22Rv1 (cell line): ENCODE results near the gene FBXO31.

Source experiments
- CTCF ChIP-seq: fragments of 450-650 bp; IDR thresholded peaks from 2 replicates; pipeline ENCODE4 v1.5.1; 2017; ENCODE audit warnings: mild to moderate bottlenecking
- ZFX ChIP-seq: fragments of 450-650 bp; IDR thresholded peaks from 2 replicates; pipeline ENCODE4 v1.6.1; 2017; ENCODE audit warnings: antibody characterized with exemption, borderline replicate concordance

DNA sequence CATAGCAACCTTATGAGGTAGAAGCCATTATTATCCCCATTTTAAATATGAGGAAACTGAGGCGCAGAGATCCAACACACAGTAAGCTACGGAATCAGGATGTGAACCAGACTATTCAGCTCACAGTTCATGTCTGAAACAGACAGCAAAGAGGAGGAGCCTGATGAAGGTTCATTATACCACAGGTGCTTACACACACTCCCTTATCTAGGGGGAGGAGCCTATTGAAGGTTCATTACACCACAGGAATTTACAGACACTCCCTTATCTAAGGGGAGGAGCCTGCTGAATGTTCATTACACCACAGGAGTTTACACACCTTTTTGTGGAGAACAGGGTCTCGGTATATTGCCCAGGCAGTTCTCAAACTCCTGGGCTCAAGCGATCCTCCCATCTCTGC is 88.3 kb downstream of the FBXO31 start:
- TF ChIP-seq CTCF (no peak), ZFX (no peak)
